ENCODE results near the gene UBQLN4. TPM values are rescaled to one million over a fixed set of nuclear protein-coding genes. Genes with fewer than 3 reads are reported as not detected.

The UBQLN4 gene
- total and polyA plus RNA-seq, 9 of the 15 experiments (the other 6 are each of a cell fraction or from before 2014, with no cell fraction given): 13.5 to 65.5 (median 37.0) TPM

GRCh38 chr1:156052862-156053767, 483 bp downstream of the UBQLN4 start (continued):
- TF ChIP-seq RBM22 (IDR thresholded peaks at IDR 0.05; ENCODE audit: low read depth, low read length, poor library complexity, severe bottlenecking): no peak
- TF ChIP-seq ID3 (CRISPR knock-in tag; IDR thresholded peaks at IDR 0.05): no peak
- TF ChIP-seq ID3 (tag; IDR thresholded peaks at IDR 0.05): no peak
- TF ChIP-seq, protein P1, sequence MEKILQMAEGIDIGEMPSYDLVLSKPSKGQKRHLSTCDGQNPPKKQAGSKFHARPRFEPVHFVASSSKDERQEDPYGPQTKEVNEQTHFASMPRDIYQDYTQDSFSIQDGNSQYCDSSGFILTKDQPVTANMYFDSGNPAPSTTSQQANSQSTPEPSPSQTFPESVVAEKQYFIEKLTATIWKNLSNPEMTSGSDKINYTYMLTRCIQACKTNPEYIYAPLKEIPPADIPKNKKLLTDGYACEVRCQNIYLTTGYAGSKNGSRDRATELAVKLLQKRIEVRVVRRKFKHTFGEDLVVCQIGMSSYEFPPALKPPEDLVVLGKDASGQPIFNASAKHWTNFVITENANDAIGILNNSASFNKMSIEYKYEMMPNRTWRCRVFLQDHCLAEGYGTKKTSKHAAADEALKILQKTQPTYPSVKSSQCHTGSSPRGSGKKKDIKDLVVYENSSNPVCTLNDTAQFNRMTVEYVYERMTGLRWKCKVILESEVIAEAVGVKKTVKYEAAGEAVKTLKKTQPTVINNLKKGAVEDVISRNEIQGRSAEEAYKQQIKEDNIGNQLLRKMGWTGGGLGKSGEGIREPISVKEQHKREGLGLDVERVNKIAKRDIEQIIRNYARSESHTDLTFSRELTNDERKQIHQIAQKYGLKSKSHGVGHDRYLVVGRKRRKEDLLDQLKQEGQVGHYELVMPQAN (IDR thresholded peaks at IDR 0.05; ENCODE audit: borderline replicate concordance): peak; percentile 92
- peak; percentile 61; the same call in 1 of the 2 replicates for TF ChIP-seq SMARCE1 (IDR thresholded peaks at IDR 0.05)
- TF ChIP-seq SMARCA5 (IDR thresholded peaks at IDR 0.05): peak; percentile 72; the same call in 1 of the 2 replicates
- TF ChIP-seq MCM5 (IDR thresholded peaks at IDR 0.05; ENCODE audit: low read depth): no peak
- TF ChIP-seq RBM39 (optimal IDR thresholded peaks at IDR 0.05; ENCODE audit: low read depth, low read length): no peak
- peak; percentile 77 for TF ChIP-seq POLR2G (IDR thresholded peaks at IDR 0.05; ENCODE audit: low read depth, low read length)
- TF ChIP-seq, protein P2, sequence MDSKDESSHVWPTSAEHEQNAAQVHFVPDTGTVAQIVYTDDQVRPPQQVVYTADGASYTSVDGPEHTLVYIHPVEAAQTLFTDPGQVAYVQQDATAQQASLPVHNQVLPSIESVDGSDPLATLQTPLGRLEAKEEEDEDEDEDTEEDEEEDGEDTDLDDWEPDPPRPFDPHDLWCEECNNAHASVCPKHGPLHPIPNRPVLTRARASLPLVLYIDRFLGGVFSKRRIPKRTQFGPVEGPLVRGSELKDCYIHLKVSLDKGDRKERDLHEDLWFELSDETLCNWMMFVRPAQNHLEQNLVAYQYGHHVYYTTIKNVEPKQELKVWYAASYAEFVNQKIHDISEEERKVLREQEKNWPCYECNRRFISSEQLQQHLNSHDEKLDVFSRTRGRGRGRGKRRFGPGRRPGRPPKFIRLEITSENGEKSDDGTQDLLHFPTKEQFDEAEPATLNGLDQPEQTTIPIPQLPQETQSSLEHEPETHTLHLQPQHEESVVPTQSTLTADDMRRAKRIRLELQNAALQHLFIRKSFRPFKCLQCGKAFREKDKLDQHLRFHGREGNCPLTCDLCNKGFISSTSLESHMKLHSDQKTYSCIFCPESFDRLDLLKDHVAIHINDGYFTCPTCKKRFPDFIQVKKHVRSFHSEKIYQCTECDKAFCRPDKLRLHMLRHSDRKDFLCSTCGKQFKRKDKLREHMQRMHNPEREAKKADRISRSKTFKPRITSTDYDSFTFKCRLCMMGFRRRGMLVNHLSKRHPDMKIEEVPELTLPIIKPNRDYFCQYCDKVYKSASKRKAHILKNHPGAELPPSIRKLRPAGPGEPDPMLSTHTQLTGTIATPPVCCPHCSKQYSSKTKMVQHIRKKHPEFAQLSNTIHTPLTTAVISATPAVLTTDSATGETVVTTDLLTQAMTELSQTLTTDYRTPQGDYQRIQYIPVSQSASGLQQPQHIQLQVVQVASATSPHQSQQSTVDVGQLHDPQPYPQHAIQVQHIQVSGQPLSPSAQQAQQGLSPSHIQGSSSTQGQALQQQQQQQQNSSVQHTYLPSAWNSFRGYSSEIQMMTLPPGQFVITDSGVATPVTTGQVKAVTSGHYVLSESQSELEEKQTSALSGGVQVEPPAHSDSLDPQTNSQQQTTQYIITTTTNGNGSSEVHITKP (IDR thresholded peaks at IDR 0.05; ENCODE audit: partially characterized antibody): peak; percentile 9
- no peak for TF ChIP-seq NUFIP1 (IDR thresholded peaks at IDR 0.05; ENCODE audit: partially characterized antibody)
- no peak for TF ChIP-seq ZNF165 (CRISPR knock-in tag; IDR thresholded peaks at IDR 0.05; ENCODE audit: borderline replicate concordance)
- no peak for TF ChIP-seq ZNF699 (CRISPR knock-in tag; IDR thresholded peaks at IDR 0.05; ENCODE audit: insufficient replicate concordance)
- TF ChIP-seq MTA3 (IDR thresholded peaks at IDR 0.05; ENCODE audit: borderline replicate concordance): peak; percentile 69; the same call in 1 of the 2 replicates
- no peak for TF ChIP-seq USF2 (CRISPR knock-in tag; IDR thresholded peaks at IDR 0.05)
- TF ChIP-seq KLF16 (IDR thresholded peaks at IDR 0.05): no peak
- TF ChIP-seq, protein P3, sequence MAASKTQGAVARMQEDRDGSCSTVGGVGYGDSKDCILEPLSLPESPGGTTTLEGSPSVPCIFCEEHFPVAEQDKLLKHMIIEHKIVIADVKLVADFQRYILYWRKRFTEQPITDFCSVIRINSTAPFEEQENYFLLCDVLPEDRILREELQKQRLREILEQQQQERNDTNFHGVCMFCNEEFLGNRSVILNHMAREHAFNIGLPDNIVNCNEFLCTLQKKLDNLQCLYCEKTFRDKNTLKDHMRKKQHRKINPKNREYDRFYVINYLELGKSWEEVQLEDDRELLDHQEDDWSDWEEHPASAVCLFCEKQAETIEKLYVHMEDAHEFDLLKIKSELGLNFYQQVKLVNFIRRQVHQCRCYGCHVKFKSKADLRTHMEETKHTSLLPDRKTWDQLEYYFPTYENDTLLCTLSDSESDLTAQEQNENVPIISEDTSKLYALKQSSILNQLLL (CRISPR knock-in tag; IDR thresholded peaks at IDR 0.05; ENCODE audit: borderline replicate concordance): no peak
- no peak for TF ChIP-seq RNF2 (IDR thresholded peaks at IDR 0.05)
- peak; percentile 51 for TF ChIP-seq SAP30 (IDR thresholded peaks at IDR 0.05; ENCODE audit: borderline replicate concordance, insufficient read depth, low read depth, low read length, poor library complexity, severe bottlenecking)
